Smooth muscle cell (in vitro differentiated cells): Measurements from ENCODE around the gene BRWD1. TPM values are rescaled to one million over a fixed set of nuclear protein-coding genes. Genes with fewer than 3 reads are reported as not detected.

Experiments
- DNase-seq: peaks from one replicate; lab custom pipeline; 2025; ENCODE audit not compliant: unreplicated experiment; lab: John Stamatoyannopoulos, UW
- H2AFZ ChIP-seq: fragments of 200-600 bp; sonication (generic); 2 replicates; pipeline ENCODE4 v1.6.0; 2016; ENCODE audit warnings: antibody characterized with exemption, low read depth, mild to moderate bottlenecking
- H3F3A ChIP-seq: fragments of 200-600 bp; sonication (generic); 2 replicates; pipeline ENCODE4 v1.6.0; 2017; ENCODE audit warnings: antibody characterized with exemption, low read depth
- H3K27ac ChIP-seq: fragments of 200-600 bp; sonication (generic); 2 replicates; pipeline ENCODE4 v1.5.1; 2016; ENCODE audit warnings: low read depth, mild to moderate bottlenecking
- H3K27me3 ChIP-seq: fragments of 200-600 bp; sonication (generic); 2 replicates; pipeline ENCODE4 v1.6.1; 2016; ENCODE audit warnings: low read depth, mild to moderate bottlenecking
- H3K36me3 ChIP-seq: fragments of 200-600 bp; sonication (generic); 2 replicates; pipeline ENCODE4 v1.5.1; 2016; ENCODE audit warnings: low read depth
- H3K4me1 ChIP-seq: fragments of 200-600 bp; sonication (generic); 2 replicates; pipeline ENCODE4 v1.5.1; 2016; ENCODE audit warnings: low read depth
- H3K4me2 ChIP-seq: fragments of 200-600 bp; sonication (generic); 2 replicates; pipeline ENCODE4 v1.6.0; 2016; ENCODE audit warnings: mild to moderate bottlenecking
- H3K4me3 ChIP-seq: fragments of 200-600 bp; sonication (generic); 2 replicates; pipeline ENCODE4 v1.5.1; 2016; ENCODE audit warnings: mild to moderate bottlenecking
- H3K79me2 ChIP-seq: fragments of 200-600 bp; sonication (generic); 2 replicates; pipeline ENCODE4 v1.6.0; 2016; ENCODE audit warnings: low read depth, mild to moderate bottlenecking
- H3K9ac ChIP-seq: fragments of 200-600 bp; sonication (generic); 2 replicates; pipeline ENCODE4 v1.6.0; 2016; ENCODE audit warnings: low read depth
- H3K9me3 ChIP-seq: fragments of 200-600 bp; sonication (generic); replicated peaks from 2 replicates; pipeline ENCODE4 v1.5.1; 2016; ENCODE audit warnings: low read depth
- H4K20me1 ChIP-seq: fragments of 200-600 bp; sonication (generic); 2 replicates; pipeline ENCODE4 v1.6.0; 2016; ENCODE audit warnings: low read depth
- CTCF ChIP-seq: fragments of 200-600 bp; sonication (generic); IDR thresholded peaks from 2 replicates; pipeline ENCODE4 v1.5.1; 2017; ENCODE audit warnings: borderline replicate concordance, mild to moderate bottlenecking, antibody characterized with exemption; ENCODE audit not compliant: insufficient read depth, poor library complexity, severe bottlenecking
- WGBS: methylation state at CpG from one replicate; pipeline ENCODE4 v1.1.7; 2016; ENCODE audit warnings: low lambda C conversion rate; 5-methylcytosine and 5-hydroxymethylcytosine counted together
- polyA plus RNA-seq: library from polyadenylated mRNA; unstranded; fragments of >200 nt; fragmentation: Nextera tagmentation; extraction: Ambion mirVana; gene quantifications from 2 replicates; pipeline ENCODE4 v1.2.1, GENCODE V29; 2016
- total RNA-seq: library from RNA; depleted of rRNA; stranded (reverse); fragments of >200 nt; gene quantifications from 2 replicates; pipeline ENCODE4 v1.2.3, GENCODE V29; 2014

BRWD1 gene
- total and polyA plus RNA-seq, 2 experiments from 2014 or later = 19.0 to 51.0 TPM

- H3K36me3 ChIP-seq = peaks cover 3% of the 10 kb centered on the region
- H3K4me1 ChIP-seq = no peaks in the 10 kb centered on the region
These were observed 55.2 kb downstream of the BRWD1 start for GRCh38 chr21:39258207-39258606.

GRCh38 chr21:39251326-39251725, 62.1 kb downstream of the BRWD1 start:
- no peaks in the 10 kb centered on the region for H3K9me3 ChIP-seq
- H3K4me1 ChIP-seq = no peaks in the 10 kb centered on the region
- H3F3A ChIP-seq = no peaks in the 10 kb centered on the region
- H3K27me3 ChIP-seq = no peaks in the 10 kb centered on the region
- TF ChIP-seq CTCF = no peak
- H3K9ac ChIP-seq = no peak overlapping the region
- no peak overlapping the region for H2AFZ ChIP-seq
- H3K4me2 ChIP-seq = no peak overlapping the region
- no peak overlapping the region for H3K4me3 ChIP-seq
- no peak for DNase-seq
- H3K79me2 ChIP-seq = no peaks in the 10 kb centered on the region
- WGBS = 81% methylated on average over 3 of the region's 3 CpGs
- H3K36me3 ChIP-seq = peaks cover 14% of the 10 kb centered on the region
- H3K27ac ChIP-seq = no peak overlapping the region
- H4K20me1 ChIP-seq = peaks cover 18% of the 10 kb centered on the region

More at GRCh38 chr21:39258207-39258606, 55.2 kb downstream of the BRWD1 start:
- no peak overlapping the region for H3K4me3 ChIP-seq
- H4K20me1 ChIP-seq = peaks cover 49% of the 10 kb centered on the region
- no peak overlapping the region for H3K4me2 ChIP-seq
- WGBS = 87% methylated on average over 4 of the region's 4 CpGs
- H2AFZ ChIP-seq = no peak overlapping the region
- no peak overlapping the region for H3K9ac ChIP-seq
- no peaks in the 10 kb centered on the region for H3K27me3 ChIP-seq
- no peaks in the 10 kb centered on the region for H3K9me3 ChIP-seq
- no peaks in the 10 kb centered on the region for H3F3A ChIP-seq
- no peak for DNase-seq
- H3K27ac ChIP-seq = no peak overlapping the region
- TF ChIP-seq CTCF = no peak
- peaks cover 5% of the 10 kb centered on the region for H3K79me2 ChIP-seq

- H3K9ac ChIP-seq = no peak overlapping the region
- H4K20me1 ChIP-seq = peaks cover 60% of the 10 kb centered on the region
- H3K27me3 ChIP-seq = no peaks in the 10 kb centered on the region
- DNase-seq = no peak
- peaks cover 14% of the 10 kb centered on the region for H3K79me2 ChIP-seq
- no peak overlapping the region for H3K4me3 ChIP-seq
- no peak overlapping the region for H3K27ac ChIP-seq
- no peak overlapping the region for H2AFZ ChIP-seq
- H3K4me2 ChIP-seq = no peak overlapping the region
- no peaks in the 10 kb centered on the region for H3K4me1 ChIP-seq
- H3K36me3 ChIP-seq = peaks cover 6% of the 10 kb centered on the region
- H3K9me3 ChIP-seq = no peaks in the 10 kb centered on the region
- peaks cover 4% of the 10 kb centered on the region for H3F3A ChIP-seq
- no peak for TF ChIP-seq CTCF
- 93% methylated on average over 1 of the region's 1 CpG for WGBS
These were observed 75.2 kb downstream of the BRWD1 start for GRCh38 chr21:39238275-39238674.

- H3K79me2 ChIP-seq = peaks cover 18% of the 10 kb centered on the region
- TF ChIP-seq CTCF = no peak
- WGBS = 68% methylated on average over 3 of the region's 3 CpGs
- no peaks in the 10 kb centered on the region for H3K4me1 ChIP-seq
- peaks cover 50% of the 10 kb centered on the region for H4K20me1 ChIP-seq
- no peak for DNase-seq
- no peak overlapping the region for H2AFZ ChIP-seq
- no peak overlapping the region for H3K4me3 ChIP-seq
- no peaks in the 10 kb centered on the region for H3K9me3 ChIP-seq
- H3K27me3 ChIP-seq = no peaks in the 10 kb centered on the region
- no peak overlapping the region for H3K9ac ChIP-seq
- no peak overlapping the region for H3K4me2 ChIP-seq
- H3K36me3 ChIP-seq = peaks cover 8% of the 10 kb centered on the region
- H3F3A ChIP-seq = no peaks in the 10 kb centered on the region
- no peak overlapping the region for H3K27ac ChIP-seq
These were observed 80.6 kb downstream of the BRWD1 start for GRCh38 chr21:39232861-39233291.
